GM21619 (cell line): Measurements from ENCODE around the gene ARRDC2.
"Not testable (repeated sequence)": the region's sequence is repeated elsewhere in the genome, so short reads cannot be mapped to it uniquely, and the experiment has no call there.

Experiments used
- ATAC-seq: cut with Tn5 transposase; IDR thresholded peaks from one replicate; pipeline ENCODE4 v1.9.1; 2021; ENCODE audit not compliant: unreplicated experiment

ARRDC2 gene

GRCh38 chr19:18016209-18016910, 8.4 kb downstream of the ARRDC2 start:
- no peak for ATAC-seq

- no peak for ATAC-seq
Observed at GRCh38 chr19:18017275-18018083, 9.5 kb downstream of the ARRDC2 start.

GRCh38 chr19:18020212-18021085, 12.5 kb downstream of the ARRDC2 start:
- no peak for ATAC-seq

- ATAC-seq, result no peak
Observed at GRCh38 chr19:18021121-18021755, 13.3 kb downstream of the ARRDC2 start.

GRCh38 chr19:18023622-18024251, 15.8 kb downstream of the ARRDC2 start:
- ATAC-seq, result no peak

GRCh38 chr19:18027151-18027550, 19.2 kb downstream of the ARRDC2 start:
- no peak for ATAC-seq

- ATAC-seq, result no peak
Observed at GRCh38 chr19:18029617-18030338, 21.8 kb downstream of the ARRDC2 start.

GRCh38 chr19:18031401-18031800, 23.4 kb downstream of the ARRDC2 start:
- ATAC-seq, result not testable (repeated sequence)

GRCh38 chr19:18032102-18032501, 24.1 kb downstream of the ARRDC2 start:
- ATAC-seq, result not testable (repeated sequence)

GRCh38 chr19:18041054-18041453, 33.1 kb downstream of the ARRDC2 start:
- ATAC-seq, result no peak

- ATAC-seq, result no peak
Observed at GRCh38 chr19:18043676-18044075, 35.7 kb downstream of the ARRDC2 start.

- peak; percentile 84 for ATAC-seq
Observed at GRCh38 chr19:18044825-18045304, 36.9 kb downstream of the ARRDC2 start.

- ATAC-seq, result peak; percentile 16
Observed at GRCh38 chr19:18045307-18046050, 37.5 kb downstream of the ARRDC2 start.

- no peak for ATAC-seq
Observed at GRCh38 chr19:18046059-18046718, 38.2 kb downstream of the ARRDC2 start.

- no peak for ATAC-seq
Observed at GRCh38 chr19:18049385-18049784, 41.4 kb downstream of the ARRDC2 start.

- ATAC-seq, result no peak
Observed at GRCh38 chr19:18051887-18052286, 43.9 kb downstream of the ARRDC2 start.

GRCh38 chr19:18053576-18054219, 45.7 kb downstream of the ARRDC2 start:
- no peak for ATAC-seq

GRCh38 chr19:18055967-18056366, 48.0 kb downstream of the ARRDC2 start:
- no peak for ATAC-seq
